ENCODE data around the gene SRSF3. TPM values are rescaled to one million over a fixed set of nuclear protein-coding genes. Genes with fewer than 3 reads are reported as not detected.

SRSF3 gene
- total and polyA plus RNA-seq, 9 of the 15 experiments (the other 6 are each of a cell fraction or from before 2014, with no cell fraction given) = 337 to 1,200 (median 518) TPM

- no peak for TF ChIP-seq KAT8 (IDR thresholded peaks at IDR 0.05; ENCODE audit: low read depth)
- TF ChIP-seq, protein P1, sequence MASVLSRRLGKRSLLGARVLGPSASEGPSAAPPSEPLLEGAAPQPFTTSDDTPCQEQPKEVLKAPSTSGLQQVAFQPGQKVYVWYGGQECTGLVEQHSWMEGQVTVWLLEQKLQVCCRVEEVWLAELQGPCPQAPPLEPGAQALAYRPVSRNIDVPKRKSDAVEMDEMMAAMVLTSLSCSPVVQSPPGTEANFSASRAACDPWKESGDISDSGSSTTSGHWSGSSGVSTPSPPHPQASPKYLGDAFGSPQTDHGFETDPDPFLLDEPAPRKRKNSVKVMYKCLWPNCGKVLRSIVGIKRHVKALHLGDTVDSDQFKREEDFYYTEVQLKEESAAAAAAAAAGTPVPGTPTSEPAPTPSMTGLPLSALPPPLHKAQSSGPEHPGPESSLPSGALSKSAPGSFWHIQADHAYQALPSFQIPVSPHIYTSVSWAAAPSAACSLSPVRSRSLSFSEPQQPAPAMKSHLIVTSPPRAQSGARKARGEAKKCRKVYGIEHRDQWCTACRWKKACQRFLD (CRISPR knock-in tag; IDR thresholded peaks at IDR 0.05) = no peak
Observed at GRCh38 chr6:36618366-36619355, 24.5 kb downstream of the SRSF3 start (continued).

- WGBS (ENCODE audit: insufficient coverage, low coverage, missing lambda C conversion rate) = 26% methylated on average over 7 of the region's 7 CpGs
- TF ChIP-seq HDAC3 (IDR thresholded peaks at IDR 0.05; ENCODE audit: borderline replicate concordance, partially characterized antibody) (no peak), ZKSCAN3 (CRISPR knock-in tag; IDR thresholded peaks at IDR 0.05) (no peak), TBL1XR1 (IDR thresholded peaks at IDR 0.05; ENCODE audit: low read length in 2 of 2) (no peak), USF2 (CRISPR knock-in tag; IDR thresholded peaks at IDR 0.05) (no peak)
- peaks cover 2 to 9% of the 10 kb centered on the region in 2 experiments; a peak in 3 of 5 replicates for H3K27me3 ChIP-seq (ENCODE audit: control insufficient read depth in 2 of 2, insufficient read depth in 2 of 2, low read length in 2 of 2)
- peaks cover 7% of the 10 kb centered on the region; the same call in 1 of the 2 replicates for H4K20me1 ChIP-seq (replicated peaks; ENCODE audit: control insufficient read depth, insufficient read depth, low read length)
- in situ Hi-C loops (cut with MboI) = loop anchor here (5.0 to 10.0 kb wide), 2 partner anchors 61 to 133 kb away; no protein-coding TSS in a partner anchor
- no TSS peak for BruUV-seq (replicated peaks)
- no peak overlapping the region for H3K27ac ChIP-seq (ENCODE audit: extremely low read depth, low read depth, low read length)
- no peaks in the 10 kb centered on the region for H3K79me2 ChIP-seq (ENCODE audit: control insufficient read depth, insufficient read depth, low read length)
- FAIRE-seq = no peak
- H3K9ac ChIP-seq (ENCODE audit: insufficient read depth in 1 of 2, low read depth in 2 of 2, low read length in 2 of 2) = no peak overlapping the region
- CTCF ChIA-PET (ENCODE audit: low intra/inter-chr PET ratio) = interaction anchor here (1.1 kb wide), 1 partner anchor 59 kb away, joined by 4 read pairs; no protein-coding TSS in a partner anchor
- DNase-seq (ENCODE audit: extremely low read depth in 1 of 4, low spot score in 3 of 4) = no peak
- no peak overlapping the region for H2AFZ ChIP-seq (ENCODE audit: low read depth, low read length)
- no peak overlapping the region for H3K4me2 ChIP-seq (ENCODE audit: insufficient read depth, low read length)
- H3K36me3 ChIP-seq (ENCODE audit: control insufficient read depth, insufficient read depth, low read length) = no peaks in the 10 kb centered on the region
- no peak for ATAC-seq
- intact Hi-C loops (cut with micrococcal nuclease) = no loop called here
- H3K4me1 ChIP-seq (replicated peaks in 1 of 2; ENCODE audit: control insufficient read depth in 2 of 2, insufficient read depth in 2 of 2, low read length in 2 of 2) = peaks cover 6 to 9% of the 10 kb centered on the region in 2 experiments; a peak in 3 of 5 replicates
- no peaks in the 10 kb centered on the region for H3K9me1 ChIP-seq (ENCODE audit: control insufficient read depth, insufficient read depth, low read length)
- H3K9me3 ChIP-seq (replicated peaks; ENCODE audit: control insufficient read depth, insufficient read depth, low read depth, low read length) = no peaks in the 10 kb centered on the region
- POLR2A ChIA-PET = interaction anchor here (1.0 kb wide), 1 partner anchor 12 kb away, joined by 3 read pairs; no protein-coding TSS in a partner anchor
- no peak overlapping the region for H3K4me3 ChIP-seq
Observed at GRCh38 chr6:36621371-36621855, 27.3 kb downstream of the SRSF3 start.
